Measurements from ENCODE around the gene RPS26. TPM values are rescaled to one million over a fixed set of nuclear protein-coding genes. Genes with fewer than 3 reads are reported as not detected.

The RPS26 gene
- total RNA-seq (2021; ENCODE audit: unreplicated experiment) (70.2 TPM), Bru-seq, nascent RNA (percentile 100 among the genes with signal in this experiment), BruChase-seq, experiment 1, labeled RNA remaining after a 6-hour chase (percentile 100 among the genes with signal in this experiment), BruChase-seq, experiment 2, labeled RNA remaining after a 2-hour chase (percentile 99 among the genes with signal in this experiment)
- 1,152 and 1,325 TPM in 2 replicates for polyA plus RNA-seq (2012)
- long read RNA-seq, transcript RPS26-202 (3 exons, 1,204 nt) = major isoform, 7 of 20 reads
- long read RNA-seq, transcript RPS26-204 (4 exons, 1,140 nt) = minor isoform, 6 of 20 reads
- long read RNA-seq, partial matches to known transcripts = 5 of 20 reads
- long read RNA-seq, other reads (novel, unspliced or antisense) = 2 of 20 reads

GRCh38 chr12:56041552-56042429, at the start of gene RPS26:
Gene RPS26, plus strand, starts transcription at chr12:56041918. Its CDS starts 249 bp downstream, at chr12:56042167.
- Histone ChIP-seq H3K9me3 (ENCODE audit: control insufficient read depth in 1 of 2, insufficient read depth in 1 of 2, low read depth in 1 of 2, low read length in 2 of 2) (no peaks in the 10 kb centered on the region), H3K4me1 (ENCODE audit: control insufficient read depth in 1 of 2, insufficient read depth in 2 of 2, low read length in 2 of 2) (peaks cover 16 to 39% of the 10 kb centered on the region in 2 experiments), H3K4me3 (replicated peaks in 1 of 2; ENCODE audit: low read depth in 1 of 2, low read length in 2 of 2) (peak within 1 kb of the TSS; percentile 90 to 99), H3K4me2 (ENCODE audit: low read length) (peak within 1 kb of the TSS; percentile 92), H3K79me2 (ENCODE audit: insufficient read depth, low read length) (peaks cover 23% of the 10 kb centered on the region), H3K9ac (ENCODE audit: low read length) (peak within 1 kb of the TSS; percentile 79), H4K20me1 (ENCODE audit: insufficient read depth) (peaks cover 14% of the 10 kb centered on the region; the same call in 1 of the 2 replicates), H3K27me3 (ENCODE audit: insufficient read depth, low read length) (no peaks in the 10 kb centered on the region), H3K36me3 (ENCODE audit: control insufficient read depth in 1 of 2, insufficient read depth in 2 of 2, low read length in 2 of 2) (peaks cover 14 to 31% of the 10 kb centered on the region in 2 experiments; a peak in 3 of 4 replicates), H3K27ac (ENCODE audit: low read depth, low read length) (peak within 1 kb of the TSS; percentile 90), H2AFZ (ENCODE audit: low read depth, low read length, poor library complexity, severe bottlenecking) (peak within 1 kb of the TSS; percentile 91), H3K9me2 (ENCODE audit: insufficient read depth) (no peaks in the 10 kb centered on the region)
- ATAC-seq (peak; percentile 88), DNase-seq (ENCODE audit: low read depth, low spot score) (peak; percentile 100)
- intact Hi-C loops (cut with micrococcal nuclease) = loop anchor here (1.0 to 5.0 kb wide), 4 partner anchors 45 to 302 kb away; partner anchors contain the start of genes DGKA and SARNP
- RAD21 ChIA-PET (ENCODE audit: low non-redundant PET in 1 of 2, low total read pairs in 2 of 2, uncharacterized antibody in 2 of 2, unreplicated experiment in 2 of 2) = interaction anchor here in 1 of 2 experiments (1.6 kb wide), 1 partner anchor 46 kb away, joined by 3 read pairs; no protein-coding TSS in a partner anchor
- CTCF ChIA-PET = interaction anchor here (1.8 kb wide), 1 partner anchor 45 kb away, joined by 13 read pairs; the partner anchor contains the start of gene SUOX
- POLR2A ChIA-PET = interaction anchor here (1.5 kb wide), 1 partner anchor 46 kb away, joined by 3 read pairs; no protein-coding TSS in a partner anchor
- BruUV-seq (replicated peaks) = no TSS peak
- TF ChIP-seq ZBTB33 (IDR thresholded peaks at IDR 0.05; ENCODE audit: extremely low read depth, insufficient replicate concordance, low read length) (no peak), ELF1 (IDR thresholded peaks at IDR 0.05; ENCODE audit: borderline replicate concordance, low read depth) (peak; percentile 82; the same call in 1 of the 2 replicates), ZFX (IDR thresholded peaks at IDR 0.05) (peak; percentile 34; the same call in 1 of the 2 replicates), SP1 (IDR thresholded peaks at IDR 0.05; ENCODE audit: low read depth) (peak; percentile 92), ZNF274 (IDR thresholded peaks at IDR 0.05; ENCODE audit: low read depth, low read length) (no peak), SIN3A (IDR thresholded peaks at IDR 0.05; ENCODE audit: low read depth) (peak; percentile 99), TCF7L2 (IDR thresholded peaks at IDR 0.05; ENCODE audit: borderline replicate concordance, extremely low read depth, insufficient read depth, insufficient read length) (no peak), RAD21 (IDR thresholded peaks at IDR 0.05; ENCODE audit: low read depth) (peak; percentile 81), MAX (IDR thresholded peaks at IDR 0.05) (peak; percentile 85), CTCF (IDR thresholded peaks at IDR 0.05 in 2 of 3, conservative IDR thresholded peaks at IDR 0.05 in 1 of 3; ENCODE audit: borderline replicate concordance in 1 of 3, insufficient read depth in 1 of 3, low read depth in 2 of 3, low read length in 2 of 3) (peak; percentile 39 to 75 (median 42)), REST (IDR thresholded peaks at IDR 0.05; ENCODE audit: low read depth) (no peak), POLR2AphosphoS5 (IDR thresholded peaks at IDR 0.05; ENCODE audit: low read depth, low read length) (peak; percentile 100), YY1 (IDR thresholded peaks at IDR 0.05; ENCODE audit: extremely low read depth, insufficient replicate concordance, low read depth, low read length) (peak; percentile 68), POLR2A (IDR thresholded peaks at IDR 0.05; ENCODE audit: borderline replicate concordance, extremely low read depth, insufficient read depth, insufficient read length) (peak; percentile 99)

Measured in HCT116 (cell line).